OCI-LY7 (cell line): ENCODE results near the gene AHCTF1. TPM values are rescaled to one million over a fixed set of nuclear protein-coding genes. Genes with fewer than 3 reads are reported as not detected.
A peak's percentile ranks its signal among the peaks of the same experiment; 100 is the strongest.
"Not testable (repeated sequence)": the region's sequence is repeated elsewhere in the genome, so short reads cannot be mapped to it uniquely, and the experiment has no call there.

Source experiments
- BruUV-seq: library from RNA; stranded (reverse); fragments of 400-500 nt; replicated peaks from 2 replicates; lab custom pipeline; 2021; lab: Mats Ljungman, UMichigan
- CTCF ChIA-PET: fragments of 300-600 bp; sonication (Branson Sonifier 250); formaldehyde crosslinking; loops from one replicate; lab custom pipeline; 2022; ENCODE audit warnings: antibody characterized with exemption; ENCODE audit not compliant: unreplicated experiment; lab: Charles Lee
- POLR2A ChIA-PET: fragments of 300-600 bp; sonication (Branson Sonifier 250); formaldehyde crosslinking; loops from one replicate; lab custom pipeline; 2022; ENCODE audit warnings: antibody characterized with exemption; lab: Charles Lee
- DNase-seq: peaks from one replicate; pipeline ENCODE4 v3.0.0-alpha.2; 2015; ENCODE audit warnings: low spot score
- H2AFZ ChIP-seq: fragments of 200-600 bp; sonication (generic), shearing (Covaris generic); 2 replicates; pipeline ENCODE4 v1.6.1; 2014; ENCODE audit warnings: mild to moderate bottlenecking, antibody characterized with exemption, low read length, moderate library complexity
- H3K27ac ChIP-seq: fragments of 200-600 bp; sonication (generic); 2 replicates; pipeline ENCODE4 v1.5.1; 2014; ENCODE audit warnings: mixed run types, low read depth, mild to moderate bottlenecking, moderate library complexity, low read length, inconsistent platforms; ENCODE audit not compliant: poor library complexity, severe bottlenecking
- H3K36me3 ChIP-seq: fragments of 200-600 bp; sonication (generic); 2 replicates; pipeline ENCODE4 v1.6.1; 2014; ENCODE audit warnings: mild to moderate bottlenecking, antibody characterized with exemption, low read length, moderate library complexity, mixed read lengths; ENCODE audit not compliant: insufficient read depth
- H3K4me1 ChIP-seq: fragments of 200-600 bp; sonication (generic); 2 replicates; pipeline ENCODE4 v1.5.1; 2014; ENCODE audit warnings: mild to moderate bottlenecking, low read length; ENCODE audit not compliant: insufficient read depth, poor library complexity, severe bottlenecking
- H3K4me2 ChIP-seq: fragments of 200-600 bp; sonication (generic); 2 replicates; pipeline ENCODE4 v1.6.1; 2014; ENCODE audit warnings: mild to moderate bottlenecking, low read length
- H3K4me3 ChIP-seq: fragments of 200-600 bp; sonication (generic); 2 replicates; pipeline ENCODE4 v1.5.1; 2014; ENCODE audit warnings: mild to moderate bottlenecking, low read depth, low read length; ENCODE audit not compliant: poor library complexity, severe bottlenecking
- H3K79me2 ChIP-seq: fragments of 200-600 bp; sonication (generic); 2 replicates; pipeline ENCODE4 v1.6.1; 2016; ENCODE audit warnings: low read depth, mild to moderate bottlenecking, low read length, moderate library complexity, mixed read lengths; ENCODE audit not compliant: insufficient read depth
- H3K9me2 ChIP-seq: fragments of 200-600 bp; sonication (generic); 2 replicates; pipeline ENCODE4 v1.6.1; 2016; ENCODE audit warnings: mild to moderate bottlenecking, low read length, mixed read lengths; ENCODE audit not compliant: insufficient read depth
- H3K9me3 ChIP-seq: fragments of 200-600 bp; sonication (generic); 2 replicates; pipeline ENCODE4 v1.6.1; 2014; ENCODE audit warnings: mild to moderate bottlenecking, mixed run types, low read length, mixed read lengths
- H4K20me1 ChIP-seq: fragments of 200-600 bp; sonication (generic); 2 replicates; pipeline ENCODE4 v1.6.1; 2014; ENCODE audit warnings: mild to moderate bottlenecking, antibody characterized with exemption, low read length, moderate library complexity, mixed read lengths; ENCODE audit not compliant: insufficient read depth
- EZH2phosphoT487 ChIP-seq: fragments of 200-600 bp; sonication (generic); IDR thresholded peaks from 2 replicates; pipeline ENCODE4 v1.6.1; 2018; ENCODE audit warnings: low read depth, borderline replicate concordance, mild to moderate bottlenecking, mixed run types, antibody characterized with exemption, low read length, moderate library complexity, mixed read lengths
- intact Hi-C: fragments of 100-400 bp; cut with micrococcal nuclease; formaldehyde crosslinking; loops from one replicate; pipeline ENCODE4 v1.10.0; 2022; ENCODE audit not compliant: unreplicated experiment
- total RNA-seq, 2 experiments: library from RNA; depleted of rRNA in 1 of 2; stranded (reverse); fragments of >200 nt in 1 of 2; shearing (Covaris generic) in 1 of 2; gene quantifications; 2 replicates each; pipeline ENCODE4 v1.2.3, GENCODE V29; 2014 to 2022
- TF ChIP-seq, protein P1 (sequence below): fragments of 200-600 bp; sonication (generic); conservative IDR thresholded peaks from 2 replicates; pipeline ENCODE4 v1.5.1; 2014; ENCODE audit warnings: mild to moderate bottlenecking, antibody characterized with exemption, low read length, moderate library complexity, mixed read lengths

AHCTF1 gene
- total RNA-seq, 2 experiments from 2014 or later, result 38.5 to 57.7 TPM

DNA sequence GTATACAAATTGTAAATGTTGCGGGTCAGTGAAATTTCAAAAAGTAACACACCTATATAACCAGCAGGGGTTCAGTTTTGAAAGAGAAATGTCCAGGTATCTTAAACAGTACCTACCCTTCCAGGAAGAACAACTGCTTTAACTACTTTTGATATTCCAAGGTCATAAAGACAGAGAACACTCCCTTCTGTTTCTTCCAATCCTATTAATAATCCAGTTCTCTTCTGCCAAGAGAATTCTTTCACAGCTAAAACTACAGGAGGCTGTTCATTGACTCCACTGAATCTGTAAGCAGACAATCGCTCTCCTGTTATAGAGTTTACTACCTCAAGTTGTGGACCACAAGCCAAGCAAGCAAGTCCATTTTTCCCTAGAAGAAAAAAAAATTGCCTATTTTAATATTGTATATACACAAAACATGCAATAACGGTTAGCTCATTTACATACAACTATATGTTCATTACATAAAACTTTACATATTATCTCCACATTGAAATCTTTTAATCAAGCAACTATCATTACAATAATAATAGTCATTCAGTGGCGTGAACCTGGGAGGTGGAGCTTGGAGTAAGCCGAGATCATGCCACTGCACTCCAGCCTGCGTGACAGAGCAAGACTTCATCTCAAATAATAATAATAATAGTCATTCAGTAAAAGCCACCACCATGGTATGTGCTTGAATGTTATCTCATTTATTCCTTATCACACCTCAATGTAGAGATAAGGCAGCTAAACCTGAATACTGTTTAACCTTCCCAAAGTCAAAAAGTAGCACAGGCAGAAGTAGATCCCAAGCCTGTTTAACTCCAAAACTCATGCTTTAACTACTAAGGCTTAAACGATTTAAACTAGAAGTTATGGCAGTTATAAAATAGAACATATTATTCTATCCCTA, 15.5 kb downstream of the AHCTF1 start:
- H3K27ac ChIP-seq, H3K9me2 ChIP-seq, BruUV-seq, DNase-seq, H3K4me3 ChIP-seq, H2AFZ ChIP-seq, H3K9me3 ChIP-seq, H3K4me1 ChIP-seq, CTCF ChIA-PET, intact Hi-C loops, H3K4me2 ChIP-seq: not testable (repeated sequence)
- H4K20me1 ChIP-seq, result peaks cover 15% of the 10 kb centered on the region; the same call in 1 of the 2 replicates
- peaks cover 57% of the 10 kb centered on the region for H3K79me2 ChIP-seq
- POLR2A ChIA-PET, result interaction anchor here (1.0 to 1.8 kb wide), 3 partner anchors 9 to 55 kb away, joined by 3 to 4 read pairs (median 3); no protein-coding TSS in a partner anchor
- peaks cover 98% of the 10 kb centered on the region for H3K36me3 ChIP-seq

DNA sequence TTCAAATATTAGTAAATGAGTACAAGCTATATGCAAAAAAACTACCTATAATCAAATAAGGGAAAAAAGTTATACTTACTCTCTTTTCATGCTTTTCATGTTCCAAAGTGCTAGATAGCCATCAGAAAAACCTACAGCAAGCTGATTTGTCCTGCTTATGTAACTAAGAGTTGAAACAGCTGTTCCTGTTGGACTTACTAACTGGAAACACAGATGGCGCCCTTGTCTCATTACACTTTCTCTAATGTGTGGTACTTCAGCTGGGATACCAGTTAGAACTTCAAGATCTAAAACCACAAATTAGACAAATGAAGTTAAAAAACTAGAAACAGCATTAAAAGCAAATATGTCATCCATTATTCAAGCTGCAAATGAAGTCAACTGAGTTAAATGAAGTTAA, 24.3 kb downstream of the AHCTF1 start:
- peaks cover under 1% of the 10 kb centered on the region; the same call in 1 of the 2 replicates for H4K20me1 ChIP-seq
- H3K4me2 ChIP-seq, result no peak overlapping the region
- H3K4me3 ChIP-seq, result no peak overlapping the region
- H3K9me3 ChIP-seq, result no peaks in the 10 kb centered on the region
- no TSS peak for BruUV-seq
- no peak overlapping the region for H2AFZ ChIP-seq
- ChIA-PET POLR2A (interaction anchor here (0.5 to 1.1 kb wide), 6 partner anchors 8 to 766 kb away, joined by 3 to 7 read pairs (median 4); no protein-coding TSS in a partner anchor), CTCF (no interaction called here)
- H3K9me2 ChIP-seq, result no peaks in the 10 kb centered on the region
- peaks cover 97% of the 10 kb centered on the region for H3K36me3 ChIP-seq
- TF ChIP-seq, protein P1, sequence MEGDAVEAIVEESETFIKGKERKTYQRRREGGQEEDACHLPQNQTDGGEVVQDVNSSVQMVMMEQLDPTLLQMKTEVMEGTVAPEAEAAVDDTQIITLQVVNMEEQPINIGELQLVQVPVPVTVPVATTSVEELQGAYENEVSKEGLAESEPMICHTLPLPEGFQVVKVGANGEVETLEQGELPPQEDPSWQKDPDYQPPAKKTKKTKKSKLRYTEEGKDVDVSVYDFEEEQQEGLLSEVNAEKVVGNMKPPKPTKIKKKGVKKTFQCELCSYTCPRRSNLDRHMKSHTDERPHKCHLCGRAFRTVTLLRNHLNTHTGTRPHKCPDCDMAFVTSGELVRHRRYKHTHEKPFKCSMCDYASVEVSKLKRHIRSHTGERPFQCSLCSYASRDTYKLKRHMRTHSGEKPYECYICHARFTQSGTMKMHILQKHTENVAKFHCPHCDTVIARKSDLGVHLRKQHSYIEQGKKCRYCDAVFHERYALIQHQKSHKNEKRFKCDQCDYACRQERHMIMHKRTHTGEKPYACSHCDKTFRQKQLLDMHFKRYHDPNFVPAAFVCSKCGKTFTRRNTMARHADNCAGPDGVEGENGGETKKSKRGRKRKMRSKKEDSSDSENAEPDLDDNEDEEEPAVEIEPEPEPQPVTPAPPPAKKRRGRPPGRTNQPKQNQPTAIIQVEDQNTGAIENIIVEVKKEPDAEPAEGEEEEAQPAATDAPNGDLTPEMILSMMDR, result peak; percentile 81
- no peak for TF ChIP-seq EZH2phosphoT487
- no peak overlapping the region for H3K27ac ChIP-seq
- peaks cover 11% of the 10 kb centered on the region; the same call in 1 of the 2 replicates for H3K79me2 ChIP-seq
- DNase-seq, result peak; percentile 51
- H3K4me1 ChIP-seq, result no peaks in the 10 kb centered on the region
- intact Hi-C loops, result no loop called here

DNA sequence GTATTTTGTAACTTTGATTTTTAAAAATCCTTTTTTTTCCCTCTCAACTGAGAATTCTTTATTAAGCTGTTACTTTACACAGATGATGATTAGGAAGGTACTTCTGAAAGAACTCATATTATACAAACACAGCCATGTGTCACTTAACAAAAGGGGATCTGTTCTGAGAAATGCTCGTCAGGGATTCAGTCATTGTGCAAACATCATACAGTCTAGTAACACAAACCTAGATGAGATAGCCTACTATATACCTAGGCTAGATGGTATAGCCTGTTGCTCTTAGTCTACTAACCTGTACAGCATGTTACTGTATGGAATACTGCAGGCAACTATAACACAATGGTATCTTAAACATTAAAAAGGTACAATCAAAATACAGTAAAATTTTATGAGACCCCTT, 24.9 kb downstream of the AHCTF1 start:
- ChIA-PET CTCF (no interaction called here), POLR2A (interaction anchor here (0.7 to 1.5 kb wide), 5 partner anchors 9 to 23 kb away, joined by 3 to 7 read pairs (median 4); no protein-coding TSS in a partner anchor)
- H3K4me2 ChIP-seq, result no peak overlapping the region
- peaks cover 3% of the 10 kb centered on the region; the same call in 1 of the 2 replicates for H4K20me1 ChIP-seq
- peaks cover 97% of the 10 kb centered on the region for H3K36me3 ChIP-seq
- no peak overlapping the region for H2AFZ ChIP-seq
- H3K27ac ChIP-seq, result no peak overlapping the region
- H3K4me1 ChIP-seq, result no peaks in the 10 kb centered on the region
- DNase-seq, result no peak
- intact Hi-C loops, result no loop called here
- H3K9me3 ChIP-seq, result no peaks in the 10 kb centered on the region
- TF ChIP-seq, protein P1, result no peak
- TF ChIP-seq EZH2phosphoT487, result no peak
- H3K79me2 ChIP-seq, result peaks cover 11% of the 10 kb centered on the region; the same call in 1 of the 2 replicates
- BruUV-seq, result no TSS peak
- no peaks in the 10 kb centered on the region for H3K9me2 ChIP-seq
- no peak overlapping the region for H3K4me3 ChIP-seq
